Endothelial cell of umbilical vein (primary cell): ENCODE results near the gene CFAP69. TPM values are rescaled to one million over a fixed set of nuclear protein-coding genes. Genes with fewer than 3 reads are reported as not detected.

Experiments used
- BruUV-seq: library from RNA; stranded (reverse); fragments of 400-500 nt; replicated peaks from 2 replicates; lab custom pipeline; 2021; lab: Mats Ljungman, UMichigan
- CTCF ChIA-PET: fragments of 300-600, 350-600 bp; sonication (Branson Sonifier 250); formaldehyde crosslinking; loops from one replicate; lab custom pipeline; 2021; ENCODE audit warnings: antibody characterized with exemption, inconsistent platforms; lab: Charles Lee
- POLR2A ChIA-PET: fragments of 300-600, 350-600 bp; sonication (Branson Sonifier 250); formaldehyde crosslinking; loops from one replicate; lab custom pipeline; 2021; ENCODE audit warnings: antibody characterized with exemption, inconsistent platforms; lab: Charles Lee
- DNase-seq: peaks from one replicate; pipeline ENCODE4 v3.0.0-alpha.2; 2011; ENCODE audit warnings: low read depth, low spot score
- FAIRE-seq: peaks from 2 replicates; lab custom pipeline; 2011; peaks lifted over from hg19 to GRCh38; lab: Jason Lieb, UNC
- H2AFZ ChIP-seq: 2 replicates; pipeline ENCODE4 v1.6.0; 2012; ENCODE audit warnings: low read depth, low read length, control low read depth, inconsistent platforms
- H3K27ac ChIP-seq: 2 replicates; pipeline ENCODE4 v1.5.1; 2011; ENCODE audit warnings: low read depth, mild to moderate bottlenecking, control low read depth, low read length, moderate library complexity; ENCODE audit not compliant: insufficient read depth
- H3K27me3 ChIP-seq, 2 experiments: 2 replicates each; pipeline versions ENCODE4 v1.6.0 to v1.6.1; 2011; ENCODE audit warnings: low read length in 2 of 2, mixed read lengths in 1 of 2; ENCODE audit not compliant: control insufficient read depth in 2 of 2, insufficient read depth in 2 of 2
- H3K36me3 ChIP-seq, 2 experiments: 2 replicates in 1 of 2; 3 replicates in 1 of 2; pipeline ENCODE4 v1.5.1; 2011; ENCODE audit warnings: low read length in 2 of 2, mild to moderate bottlenecking in 1 of 2, moderate library complexity in 1 of 2; ENCODE audit not compliant: control insufficient read depth in 2 of 2, insufficient read depth in 2 of 2; ENCODE audit errors: extremely low read depth in 1 of 2
- H3K4me1 ChIP-seq: 3 replicates; pipeline ENCODE4 v1.5.1; 2011; ENCODE audit warnings: mild to moderate bottlenecking, low read length; ENCODE audit not compliant: control insufficient read depth, insufficient read depth; ENCODE audit errors: extremely low read depth
- H3K4me2 ChIP-seq: 2 replicates; pipeline ENCODE4 v1.6.1; 2011; ENCODE audit warnings: low read length, control low read depth, mixed read lengths; ENCODE audit not compliant: insufficient read depth
- H3K4me3 ChIP-seq, 3 experiments: fragments of 200-600 bp in 1 of 3; sonication (generic), shearing (Covaris generic) in 1 of 3; replicated peaks in 1 of 3; 2 replicates each; pipeline ENCODE4 v1.5.1; 2011 to 2016; ENCODE audit warnings: control low read depth in 3 of 3, low read length in 3 of 3, mild to moderate bottlenecking in 2 of 3, inconsistent platforms in 1 of 3, low read depth in 1 of 3, moderate library complexity in 1 of 3; ENCODE audit not compliant: insufficient read depth in 1 of 3
- H3K79me2 ChIP-seq: 2 replicates; pipeline ENCODE4 v1.6.0; 2012; ENCODE audit warnings: low read length, inconsistent platforms; ENCODE audit not compliant: control insufficient read depth, insufficient read depth
- H3K9ac ChIP-seq: replicated peaks from 2 replicates; pipeline ENCODE3; 2011; ENCODE audit warnings: low read length, control low read depth; ENCODE audit not compliant: insufficient read depth; ENCODE audit errors: extremely low read depth
- H3K9me1 ChIP-seq: replicated peaks from 3 replicates; pipeline ENCODE4 v1.6.0; 2011; ENCODE audit warnings: mild to moderate bottlenecking, low read length; ENCODE audit not compliant: control insufficient read depth, insufficient read depth; ENCODE audit errors: extremely low read depth
- H3K9me3 ChIP-seq: replicated peaks from 2 replicates; pipeline ENCODE4 v1.5.1; 2012; ENCODE audit warnings: low read length, inconsistent platforms; ENCODE audit not compliant: control insufficient read depth, insufficient read depth
- H4K20me1 ChIP-seq: replicated peaks from 2 replicates; pipeline ENCODE3; 2011; ENCODE audit warnings: mild to moderate bottlenecking, low read length; ENCODE audit not compliant: control insufficient read depth, insufficient read depth; ENCODE audit errors: extremely low read depth
- EZH2 ChIP-seq: IDR thresholded peaks from 2 replicates; pipeline ENCODE4 v1.6.1; 2012; ENCODE audit warnings: borderline replicate concordance, low read depth, mild to moderate bottlenecking, moderate library complexity, low read length, inconsistent platforms; ENCODE audit not compliant: severe bottlenecking
- FOS ChIP-seq: IDR thresholded peaks from 2 replicates; pipeline ENCODE4 v1.6.1; 2011; ENCODE audit warnings: mild to moderate bottlenecking, low read length, moderate library complexity, borderline replicate concordance; ENCODE audit not compliant: insufficient read depth
- GATA2 ChIP-seq: IDR thresholded peaks from 2 replicates; pipeline ENCODE4 v1.7.0; 2011; ENCODE audit warnings: low read depth, mild to moderate bottlenecking, moderate library complexity, mixed read lengths, low read length; ENCODE audit not compliant: insufficient read length, insufficient read depth
- JUN ChIP-seq: IDR thresholded peaks from 2 replicates; pipeline ENCODE4 v1.6.1; 2011; ENCODE audit warnings: borderline replicate concordance, low read depth; ENCODE audit not compliant: insufficient read length, insufficient read depth
- MYC ChIP-seq: IDR thresholded peaks from one replicate; pipeline ENCODE4 v1.6.1; 2011; ENCODE audit warnings: mild to moderate bottlenecking, low read depth, low read length
- POLR2A ChIP-seq: IDR thresholded peaks from 2 replicates; pipeline ENCODE4 v1.6.1; 2012; ENCODE audit warnings: low read depth, mild to moderate bottlenecking, control low read depth, low read length
- POLR2AphosphoS5 ChIP-seq: IDR thresholded peaks from 2 replicates; pipeline ENCODE4 v1.6.1; 2012; ENCODE audit warnings: low read depth, mild to moderate bottlenecking, control low read depth, low read length, moderate library complexity; ENCODE audit not compliant: insufficient read depth
- dilution Hi-C: fragments of 300-500 bp; cut with MboI; formaldehyde crosslinking; loops from one replicate; pipeline ENCODE4 v1.15.0; 2019; ENCODE audit warnings: low sequenced_read_pairs; ENCODE audit not compliant: extremely low pct_ligation_motif_present
- intact Hi-C: fragments of 100-400 bp; cut with micrococcal nuclease; formaldehyde crosslinking; loops from one replicate; pipeline ENCODE4 v1.10.0; 2022
- polyA plus RNA-seq, 4 experiments: library from polyadenylated mRNA; depleted of rRNA in 3 of 4; stranded (reverse) in 3 of 4; unstranded in 1 of 4; fragments of >200 nt; gene quantifications; 2 replicates each; pipeline versions ENCODE4 v1.2.1 to v1.2.3, GENCODE V29; 2011 to 2012; ENCODE audit warnings: missing spikeins in 1 of 4
- total RNA-seq: library from RNA; stranded (reverse); gene quantifications from 2 replicates; pipeline ENCODE4 v1.2.3, GENCODE V29; 2021
- TF ChIP-seq, protein P1 (sequence below), 2 donors: IDR thresholded peaks; 1 replicate in 1 of 2; 2 replicates in 1 of 2; pipeline ENCODE4 v1.5.1; 2011; ENCODE audit warnings: low read length in 2 of 2, mild to moderate bottlenecking in 2 of 2, moderate library complexity in 2 of 2, control low read depth in 1 of 2, inconsistent platforms in 1 of 2, low read depth in 1 of 2; ENCODE audit not compliant: insufficient read depth in 1 of 2; ENCODE audit errors: extremely low read depth in 1 of 2
- TF ChIP-seq, protein P2 (sequence below): IDR thresholded peaks from 2 replicates; pipeline ENCODE4 v1.6.1; 2011; ENCODE audit not compliant: insufficient read depth, insufficient read length

CFAP69 gene
- total and polyA plus RNA-seq, 2 donors (not counting 3 experiments of a cell fraction or from before 2014, with no cell fraction given): 0.81 to 4.4 TPM

DNA sequence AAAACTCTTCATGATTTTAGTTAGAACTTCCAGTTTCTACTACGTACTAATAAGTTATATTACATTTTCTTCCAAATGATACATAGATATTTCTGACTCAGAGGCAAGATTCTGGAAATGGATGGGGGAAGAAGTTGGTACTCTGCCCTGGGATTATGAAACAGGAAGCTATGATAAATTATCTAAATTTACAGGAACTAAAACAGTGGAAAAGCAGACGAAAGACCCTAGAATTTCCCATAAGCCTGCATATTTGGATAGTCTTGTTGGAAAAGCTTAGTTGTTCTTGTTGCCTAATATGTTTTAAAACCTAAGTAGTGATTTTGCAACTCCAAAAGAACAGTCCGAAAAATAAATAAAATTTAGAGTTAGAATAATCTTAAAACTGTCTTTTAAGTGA is 21.8 kb downstream of the CFAP69 start:
- no peak for FAIRE-seq
- no peak overlapping the region for H3K4me3 ChIP-seq
- H3K27me3 ChIP-seq: no peaks in the 10 kb centered on the region
- ChIA-PET POLR2A (no interaction called here), CTCF (interaction anchor here (0.7 to 4.8 kb wide), 8 partner anchors 10 to 161 kb away, joined by 3 to 38 read pairs (median 3); partner anchors contain the start of genes STEAP1 and STEAP2)
- no peak overlapping the region for H2AFZ ChIP-seq
- H3K4me2 ChIP-seq: peak overlapping the region; percentile 16
- H3K36me3 ChIP-seq: no peaks in the 10 kb centered on the region
- no TSS peak for BruUV-seq
- no peak overlapping the region for H3K9ac ChIP-seq
- no peaks in the 10 kb centered on the region for H3K9me3 ChIP-seq
- no peak overlapping the region for H3K27ac ChIP-seq
- no peak for TF ChIP-seq GATA2
- TF ChIP-seq POLR2AphosphoS5: no peak
- TF ChIP-seq FOS: peak; percentile 31
- no peak for TF ChIP-seq JUN
- peaks cover 8% of the 10 kb centered on the region for H3K4me1 ChIP-seq
- H4K20me1 ChIP-seq: no peaks in the 10 kb centered on the region
- intact Hi-C loops: loop anchor here (2.0 kb wide), 1 partner anchor 160 kb away; no protein-coding TSS in a partner anchor
- dilution Hi-C loops: no loop called here
- H3K9me1 ChIP-seq: no peaks in the 10 kb centered on the region
- no peaks in the 10 kb centered on the region for H3K79me2 ChIP-seq
- peak; percentile 44 for DNase-seq

DNA sequence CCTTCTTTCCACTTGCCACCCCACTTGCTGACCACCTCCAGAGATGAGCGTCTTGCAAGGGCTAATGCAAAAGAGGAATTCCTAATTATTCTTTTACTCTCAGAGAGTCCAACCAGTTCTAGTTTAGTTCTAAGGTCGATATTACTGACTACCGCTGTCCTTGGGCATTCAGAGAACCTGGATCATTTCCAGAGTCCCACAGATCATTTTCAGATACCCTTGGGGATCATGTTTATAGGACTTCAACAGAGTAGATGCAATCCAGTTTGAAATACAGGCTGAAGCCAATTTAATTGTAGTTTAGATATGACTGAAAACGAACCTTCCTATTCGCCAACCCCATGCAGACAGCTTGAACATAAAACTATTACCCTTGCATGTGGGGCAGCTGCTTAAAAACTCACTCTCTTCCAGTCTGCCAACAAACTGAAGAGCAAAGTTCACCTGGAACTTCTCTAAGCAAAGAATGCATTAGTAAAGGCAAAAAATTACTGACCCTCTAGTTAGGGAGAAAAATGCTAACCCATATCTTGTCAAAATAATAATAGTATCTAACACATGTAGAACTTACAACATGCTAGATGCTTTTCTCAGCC is 22.4 kb downstream of the CFAP69 start:
- Histone ChIP-seq H3K27me3 (no peaks in the 10 kb centered on the region), H3K27ac (no peak overlapping the region), H3K4me2 (no peak overlapping the region), H3K36me3 (no peaks in the 10 kb centered on the region), H3K79me2 (no peaks in the 10 kb centered on the region), H3K9me3 (no peaks in the 10 kb centered on the region), H3K9me1 (no peaks in the 10 kb centered on the region), H4K20me1 (no peaks in the 10 kb centered on the region), H3K9ac (no peak overlapping the region), H3K4me1 (peaks cover 8% of the 10 kb centered on the region), H2AFZ (no peak overlapping the region), H3K4me3 (no peak overlapping the region)
- dilution Hi-C loops (no loop called here), intact Hi-C loops (loop anchor here (2.0 kb wide), 1 partner anchor 159 kb away; no protein-coding TSS in a partner anchor)
- CTCF ChIA-PET: interaction anchor here (0.9 to 4.8 kb wide), 7 partner anchors 10 to 160 kb away, joined by 3 to 38 read pairs (median 4); partner anchors contain the start of genes STEAP1 and STEAP2
- DNase-seq: no peak
- TF ChIP-seq MYC: no peak
- TF ChIP-seq GATA2: no peak
- TF ChIP-seq EZH2: no peak
- TF ChIP-seq, protein P1, sequence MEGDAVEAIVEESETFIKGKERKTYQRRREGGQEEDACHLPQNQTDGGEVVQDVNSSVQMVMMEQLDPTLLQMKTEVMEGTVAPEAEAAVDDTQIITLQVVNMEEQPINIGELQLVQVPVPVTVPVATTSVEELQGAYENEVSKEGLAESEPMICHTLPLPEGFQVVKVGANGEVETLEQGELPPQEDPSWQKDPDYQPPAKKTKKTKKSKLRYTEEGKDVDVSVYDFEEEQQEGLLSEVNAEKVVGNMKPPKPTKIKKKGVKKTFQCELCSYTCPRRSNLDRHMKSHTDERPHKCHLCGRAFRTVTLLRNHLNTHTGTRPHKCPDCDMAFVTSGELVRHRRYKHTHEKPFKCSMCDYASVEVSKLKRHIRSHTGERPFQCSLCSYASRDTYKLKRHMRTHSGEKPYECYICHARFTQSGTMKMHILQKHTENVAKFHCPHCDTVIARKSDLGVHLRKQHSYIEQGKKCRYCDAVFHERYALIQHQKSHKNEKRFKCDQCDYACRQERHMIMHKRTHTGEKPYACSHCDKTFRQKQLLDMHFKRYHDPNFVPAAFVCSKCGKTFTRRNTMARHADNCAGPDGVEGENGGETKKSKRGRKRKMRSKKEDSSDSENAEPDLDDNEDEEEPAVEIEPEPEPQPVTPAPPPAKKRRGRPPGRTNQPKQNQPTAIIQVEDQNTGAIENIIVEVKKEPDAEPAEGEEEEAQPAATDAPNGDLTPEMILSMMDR (IDR thresholded peaks at IDR 0.05; ENCODE audit: extremely low read depth in 1 of 2, insufficient read depth in 1 of 2, low read depth in 1 of 2, low read length in 2 of 2): no peak
- TF ChIP-seq, protein P2, sequence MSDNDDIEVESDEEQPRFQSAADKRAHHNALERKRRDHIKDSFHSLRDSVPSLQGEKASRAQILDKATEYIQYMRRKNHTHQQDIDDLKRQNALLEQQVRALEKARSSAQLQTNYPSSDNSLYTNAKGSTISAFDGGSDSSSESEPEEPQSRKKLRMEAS: no peak
- TF ChIP-seq POLR2A: no peak
- TF ChIP-seq FOS: no peak
- POLR2A ChIA-PET: no interaction called here
- no TSS peak for BruUV-seq
- FAIRE-seq: no peak
